ENCODE data around the gene AP3B2. TPM values are rescaled to one million over a fixed set of nuclear protein-coding genes. Genes with fewer than 3 reads are reported as not detected.
A peak's percentile ranks its signal among the peaks of the same experiment; 100 is the strongest.

The AP3B2 gene
- total and polyA plus RNA-seq, 2 of the 4 experiments (the other 2 are of a cell fraction) = 0.14 TPM; not detected in 1

DNA sequence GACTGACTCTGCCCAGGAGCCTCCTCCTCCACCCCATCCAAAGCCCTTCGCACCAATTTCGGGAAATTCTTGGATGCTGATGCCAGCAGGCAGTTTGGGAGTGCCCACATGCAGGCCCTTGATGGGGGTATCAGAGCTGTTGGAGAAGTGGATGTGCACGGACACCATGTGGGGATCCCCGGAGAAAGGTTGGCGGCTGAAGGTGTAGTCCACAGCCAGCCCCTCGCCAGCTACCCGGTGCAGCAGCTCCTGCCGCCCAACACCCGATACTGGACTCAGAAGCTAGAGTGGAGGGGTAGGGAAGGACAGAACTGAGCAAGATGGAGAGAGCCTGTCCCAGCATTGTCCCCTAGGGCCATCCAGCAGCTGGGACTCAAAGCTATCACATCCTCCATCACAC, 47.0 kb downstream of the AP3B2 start:
- DNase-seq (no peak), ATAC-seq (ENCODE audit: low read depth) (no peak)
- Histone ChIP-seq H3K4me1 (ENCODE audit: control insufficient read depth, insufficient read depth, low read length) (no peaks in the 10 kb centered on the region), H2AFZ (replicated peaks; ENCODE audit: low read length, poor library complexity) (no peak overlapping the region), H3K27ac (ENCODE audit: insufficient read depth, low read length) (no peak overlapping the region), H3K4me2 (ENCODE audit: low read depth, low read length) (no peak overlapping the region), H3K23ac (ENCODE audit: low read depth, low read length) (no peak overlapping the region), H3K36me3 (ENCODE audit: control insufficient read depth, insufficient read depth, low read length) (no peaks in the 10 kb centered on the region), H2BK5ac (ENCODE audit: low read depth, low read length, poor library complexity, severe bottlenecking) (no peak overlapping the region), H3K79me1 (ENCODE audit: low read depth in 1 of 2, low read length in 2 of 2) (no peaks in the 10 kb centered on the region), H3K18ac (ENCODE audit: low read depth, low read length) (no peak overlapping the region), H3K9me3 (ENCODE audit: control insufficient read depth, insufficient read depth, low read length) (no peaks in the 10 kb centered on the region), H4K8ac (ENCODE audit: low read depth in 2 of 2, low read length in 2 of 2) (no peak overlapping the region), H2AK9ac (replicated peaks; ENCODE audit: low read depth, low read length, poor library complexity) (peak overlapping the region; percentile 65), H3K4ac (ENCODE audit: low read depth, low read length) (no peak overlapping the region), H2BK120ac (ENCODE audit: low read depth, low read length) (no peak overlapping the region), H3K56ac (ENCODE audit: extremely low read depth, insufficient read depth, low read length) (no peak overlapping the region), H2AK5ac (ENCODE audit: low read depth, low read length) (no peak overlapping the region), H3K9me1 (ENCODE audit: insufficient read depth, low read length) (no peaks in the 10 kb centered on the region), H2BK20ac (ENCODE audit: low read depth, low read length) (no peak overlapping the region), H3K4me3 (ENCODE audit: insufficient read depth, low read depth, low read length) (no peak overlapping the region), H3K14ac (replicated peaks; ENCODE audit: low read depth, low read length) (no peak overlapping the region), H3K27me3 (ENCODE audit: control insufficient read depth, insufficient read depth, low read length) (no peaks in the 10 kb centered on the region), H4K20me1 (ENCODE audit: insufficient read depth, low read length) (no peaks in the 10 kb centered on the region; the same call in 1 of the 2 replicates), H4K91ac (ENCODE audit: insufficient read depth, low read depth, low read length) (no peak overlapping the region), H4K5ac (ENCODE audit: low read depth, low read length) (no peak overlapping the region), H2BK15ac (ENCODE audit: low read depth, low read length) (no peak overlapping the region), H3K9ac (ENCODE audit: low read depth, low read length) (no peak overlapping the region)
- dilution Hi-C loops (cut with HindIII; ENCODE audit: low sequenced_read_pairs, unreplicated experiment) (no loop called here), in situ Hi-C loops (cut with MboI; ENCODE audit: low sequenced_read_pairs) (no loop called here), intact Hi-C loops (cut with micrococcal nuclease) (loop anchor here (5.0 kb wide), 1 partner anchor 45 kb away; the partner anchor contains the start of gene AP3B2)
- no TSS peak for BruUV-seq (replicated peaks)
- 60% methylated on average over 1 of the region's 9 CpGs; no CpG with 5 or more reads in 1 of the 2 experiments for whole genome bisulfite sequencing, 2 experiments (ENCODE audit: extremely low coverage in 2 of 2, insufficient read length in 1 of 2)
- CTCF ChIA-PET = no interaction called here
- POLR2A ChIA-PET (ENCODE audit: unreplicated experiment) = no interaction called here
- no peak for TF ChIP-seq MXI1 (IDR thresholded peaks at IDR 0.05; ENCODE audit: borderline replicate concordance, low read depth, low read length)
- TF ChIP-seq, protein P1, sequence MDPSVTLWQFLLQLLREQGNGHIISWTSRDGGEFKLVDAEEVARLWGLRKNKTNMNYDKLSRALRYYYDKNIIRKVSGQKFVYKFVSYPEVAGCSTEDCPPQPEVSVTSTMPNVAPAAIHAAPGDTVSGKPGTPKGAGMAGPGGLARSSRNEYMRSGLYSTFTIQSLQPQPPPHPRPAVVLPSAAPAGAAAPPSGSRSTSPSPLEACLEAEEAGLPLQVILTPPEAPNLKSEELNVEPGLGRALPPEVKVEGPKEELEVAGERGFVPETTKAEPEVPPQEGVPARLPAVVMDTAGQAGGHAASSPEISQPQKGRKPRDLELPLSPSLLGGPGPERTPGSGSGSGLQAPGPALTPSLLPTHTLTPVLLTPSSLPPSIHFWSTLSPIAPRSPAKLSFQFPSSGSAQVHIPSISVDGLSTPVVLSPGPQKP (IDR thresholded peaks at IDR 0.05; ENCODE audit: borderline replicate concordance, low read depth, low read length) = no peak
- TF ChIP-seq POLR2A (IDR thresholded peaks at IDR 0.05; ENCODE audit: low read depth, low read length) = no peak
- TF ChIP-seq, protein P2, sequence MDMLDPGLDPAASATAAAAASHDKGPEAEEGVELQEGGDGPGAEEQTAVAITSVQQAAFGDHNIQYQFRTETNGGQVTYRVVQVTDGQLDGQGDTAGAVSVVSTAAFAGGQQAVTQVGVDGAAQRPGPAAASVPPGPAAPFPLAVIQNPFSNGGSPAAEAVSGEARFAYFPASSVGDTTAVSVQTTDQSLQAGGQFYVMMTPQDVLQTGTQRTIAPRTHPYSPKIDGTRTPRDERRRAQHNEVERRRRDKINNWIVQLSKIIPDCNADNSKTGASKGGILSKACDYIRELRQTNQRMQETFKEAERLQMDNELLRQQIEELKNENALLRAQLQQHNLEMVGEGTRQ (IDR thresholded peaks at IDR 0.05; ENCODE audit: low read depth, low read length) = no peak
- TF ChIP-seq RCOR1 (IDR thresholded peaks at IDR 0.05; ENCODE audit: insufficient replicate concordance, low read length) = no peak
- TF ChIP-seq, protein P3, sequence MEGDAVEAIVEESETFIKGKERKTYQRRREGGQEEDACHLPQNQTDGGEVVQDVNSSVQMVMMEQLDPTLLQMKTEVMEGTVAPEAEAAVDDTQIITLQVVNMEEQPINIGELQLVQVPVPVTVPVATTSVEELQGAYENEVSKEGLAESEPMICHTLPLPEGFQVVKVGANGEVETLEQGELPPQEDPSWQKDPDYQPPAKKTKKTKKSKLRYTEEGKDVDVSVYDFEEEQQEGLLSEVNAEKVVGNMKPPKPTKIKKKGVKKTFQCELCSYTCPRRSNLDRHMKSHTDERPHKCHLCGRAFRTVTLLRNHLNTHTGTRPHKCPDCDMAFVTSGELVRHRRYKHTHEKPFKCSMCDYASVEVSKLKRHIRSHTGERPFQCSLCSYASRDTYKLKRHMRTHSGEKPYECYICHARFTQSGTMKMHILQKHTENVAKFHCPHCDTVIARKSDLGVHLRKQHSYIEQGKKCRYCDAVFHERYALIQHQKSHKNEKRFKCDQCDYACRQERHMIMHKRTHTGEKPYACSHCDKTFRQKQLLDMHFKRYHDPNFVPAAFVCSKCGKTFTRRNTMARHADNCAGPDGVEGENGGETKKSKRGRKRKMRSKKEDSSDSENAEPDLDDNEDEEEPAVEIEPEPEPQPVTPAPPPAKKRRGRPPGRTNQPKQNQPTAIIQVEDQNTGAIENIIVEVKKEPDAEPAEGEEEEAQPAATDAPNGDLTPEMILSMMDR (conservative IDR thresholded peaks at IDR 0.05; ENCODE audit: low read depth, low read length) = no peak
- TF ChIP-seq FOS (IDR thresholded peaks at IDR 0.05; ENCODE audit: low read depth, low read length) = no peak
- no peak for TF ChIP-seq NFE2L2 (IDR thresholded peaks at IDR 0.05; ENCODE audit: low read depth, low read length)
- no peak for TF ChIP-seq MAZ (IDR thresholded peaks at IDR 0.05; ENCODE audit: borderline replicate concordance, low read depth, low read length)
- TF ChIP-seq CEBPB (IDR thresholded peaks at IDR 0.05; ENCODE audit: low read depth, low read length) = no peak

All from IMR-90 (cell line).